K562 treated with DMSO at 1 percent for 4 hours (cell line): Measurements from ENCODE around the gene OR10J1. TPM values are rescaled to one million over a fixed set of nuclear protein-coding genes. Genes with fewer than 3 reads are reported as not detected.

Experiments
- total RNA-seq: library from RNA; unstranded; fragments of 300-600 nt; gene quantifications from 2 replicates; pipeline ENCODE4 v1.2.3, GENCODE V29; 2022; ENCODE audit not compliant: insufficient read depth

OR10J1 gene
- total RNA-seq: not detected in 2 replicates

DNA sequence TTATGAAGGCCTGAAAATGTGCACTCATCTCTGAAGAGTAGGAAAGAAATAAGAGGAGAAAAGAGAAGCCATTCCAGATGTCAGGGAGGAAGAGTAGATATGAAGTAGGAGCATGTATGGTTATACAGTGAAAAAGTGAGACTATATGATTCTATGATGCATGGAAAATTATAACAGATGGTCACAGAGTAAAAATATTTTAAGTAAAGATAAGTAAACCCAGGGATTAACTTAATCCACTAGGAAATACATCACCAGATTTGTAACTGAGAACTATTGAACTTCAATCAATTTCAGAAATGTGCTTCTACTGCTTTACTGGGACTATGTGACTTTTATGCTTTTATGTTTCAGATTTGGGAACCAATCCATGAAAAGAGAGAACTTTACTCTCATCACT is at the start of gene OR10J1:
Gene OR10J1 (plus strand): TSS at position 301 of the 400 bp plus-strand sequence. CDS start 70 bp downstream, at position 371.

GRCh38 chr1:159431904-159432303 is 7.6 kb upstream of the OR10J1 start, which contains the start of gene OR10J4:
Gene OR10J4, plus strand, starts transcription at chr1:159432204.

Other genes with a start within 250 kb of the OR10J1 start
- not detected in 2 replicates for gene ACKR1, start 234.8 kb upstream of the OR10J1 start, total RNA-seq
- not detected in 2 replicates for gene FCER1A, start 137.4 kb upstream of the OR10J1 start, total RNA-seq
- gene OR10J4, start 7.5 kb upstream of the OR10J1 start, total RNA-seq: not detected in 2 replicates
- not detected in 2 replicates for gene OR10J5, start 96.3 kb downstream of the OR10J1 start, total RNA-seq
- not detected in 2 replicates for gene APCS, start 148.1 kb downstream of the OR10J1 start, total RNA-seq